HUDEP-2 (cell line): Measurements from ENCODE around the gene SMIM10.
"Not testable (repeated sequence)": the region's sequence is repeated elsewhere in the genome, so short reads cannot be mapped to it uniquely, and the experiment has no call there.

Experiments used
- DNase-seq, 76 experiments: peaks; one replicate each; lab custom pipeline; 2025; ENCODE audit not compliant: unreplicated experiment in 76 of 76; lab: John Stamatoyannopoulos, UW

Gene SMIM10

DNA sequence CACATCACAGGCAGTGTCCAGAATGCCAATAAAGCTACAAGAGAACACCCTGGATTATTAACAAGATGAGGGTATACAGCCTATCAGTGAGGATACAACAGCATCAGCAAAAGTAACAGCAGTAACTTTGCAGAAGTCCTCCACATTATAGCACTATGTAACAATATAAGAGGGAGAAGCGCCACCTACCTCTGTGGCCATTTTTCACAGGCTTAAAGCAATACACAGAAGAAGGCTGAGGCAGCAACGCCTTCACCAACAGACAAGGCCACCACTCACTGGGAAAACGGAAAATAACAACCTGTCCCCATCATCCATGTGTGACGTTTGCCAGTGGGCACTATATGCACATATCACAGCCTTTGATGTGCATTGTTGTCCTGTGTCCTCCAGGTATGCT is 19.0 kb downstream of the SMIM10 start:
- DNase-seq, result no peak

DNA sequence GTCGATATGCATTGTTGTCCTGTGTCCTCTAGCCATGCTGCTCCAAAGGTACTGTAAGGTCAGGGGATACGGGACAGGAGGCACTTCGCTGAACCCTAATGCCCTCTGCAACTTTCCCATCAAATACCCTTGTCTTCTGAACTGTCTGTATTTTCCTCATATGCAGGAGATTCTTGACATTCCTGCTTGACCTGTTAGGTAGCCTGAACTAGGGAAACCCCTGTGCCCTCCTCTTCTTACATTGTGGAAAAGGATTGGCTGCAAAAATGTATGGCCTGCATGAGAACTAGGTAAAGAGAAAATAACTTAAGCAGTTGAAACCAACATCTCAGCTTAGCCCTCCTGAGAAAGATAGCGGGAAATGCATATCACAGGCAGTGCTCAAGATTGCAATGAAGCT is 20.1 kb downstream of the SMIM10 start:
- no peak for DNase-seq

DNA sequence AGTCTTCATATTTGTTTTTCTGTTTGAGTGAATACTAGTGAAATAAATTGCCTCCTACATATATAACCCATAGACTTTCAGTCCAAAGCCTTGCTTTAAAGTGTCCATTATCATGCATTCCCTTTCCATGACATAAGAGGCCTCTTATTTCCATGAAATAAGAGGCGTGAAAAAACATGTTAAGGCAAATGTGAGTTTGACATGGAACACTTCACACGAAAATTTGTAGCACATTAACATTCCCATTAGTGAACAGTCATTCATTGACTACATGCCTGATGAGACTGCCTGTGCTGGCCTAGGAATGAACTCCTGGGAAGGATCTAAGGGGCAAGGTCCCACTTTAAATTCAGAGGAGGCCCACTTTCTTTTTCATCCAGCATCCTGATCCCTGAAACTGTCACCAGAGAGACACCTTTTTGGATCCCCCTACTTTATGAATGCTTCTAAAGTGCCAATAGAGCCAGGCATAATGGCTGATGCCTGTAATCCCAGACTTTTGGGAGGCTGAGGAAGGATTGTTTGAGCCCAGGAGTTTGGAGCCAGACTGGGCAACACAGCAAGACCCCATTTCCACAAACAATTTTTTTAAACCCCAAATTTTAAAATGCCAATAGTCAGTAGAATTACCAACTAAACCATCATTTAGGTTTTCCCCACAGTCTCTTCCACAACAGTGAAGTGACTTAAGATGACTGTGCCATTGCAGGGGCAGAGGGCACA is 24.9 kb downstream of the SMIM10 start:
- no peak for DNase-seq

DNA sequence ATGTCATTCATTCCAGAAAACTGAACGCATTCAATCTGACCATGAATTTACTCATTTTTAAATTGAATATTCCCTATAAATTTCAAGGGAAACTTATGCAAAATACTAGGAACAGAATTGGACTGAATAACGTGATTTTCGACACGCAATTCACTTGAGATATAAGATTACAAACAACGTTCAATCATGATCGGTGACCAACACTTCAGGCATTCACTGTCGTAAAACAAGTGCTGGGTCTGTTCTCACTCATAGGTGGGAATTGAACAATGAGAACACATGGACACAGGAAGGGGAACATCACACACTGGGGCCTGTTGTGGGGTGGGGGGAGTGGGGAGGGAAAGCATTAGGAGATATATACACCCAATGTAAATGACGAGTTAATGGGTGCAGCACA is 29.1 kb downstream of the SMIM10 start:
- DNase-seq, result not testable (repeated sequence)

- not testable (repeated sequence) for DNase-seq
Observed at GRCh38 chrX:135023791-135024190, 33.0 kb downstream of the SMIM10 start.

DNA sequence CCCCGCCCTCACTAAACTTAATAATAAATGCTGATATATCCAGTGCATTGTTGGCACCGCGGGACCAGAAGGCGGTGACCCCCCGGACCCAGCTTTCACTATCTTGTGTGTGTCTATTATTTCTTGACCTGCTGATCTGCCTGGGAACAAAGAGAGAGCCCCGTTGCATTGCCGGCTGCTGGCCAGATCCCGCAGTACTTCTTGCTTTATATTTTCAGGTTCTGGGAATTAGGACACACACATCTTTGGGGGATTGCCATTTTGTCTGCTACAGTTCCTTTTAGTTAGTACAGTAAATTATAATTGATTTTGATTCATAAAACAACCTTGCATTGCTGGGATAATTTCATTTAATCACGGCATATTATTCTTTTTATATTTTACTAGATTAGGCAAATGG is 33.7 kb downstream of the SMIM10 start:
- DNase-seq, result no peak

DNA sequence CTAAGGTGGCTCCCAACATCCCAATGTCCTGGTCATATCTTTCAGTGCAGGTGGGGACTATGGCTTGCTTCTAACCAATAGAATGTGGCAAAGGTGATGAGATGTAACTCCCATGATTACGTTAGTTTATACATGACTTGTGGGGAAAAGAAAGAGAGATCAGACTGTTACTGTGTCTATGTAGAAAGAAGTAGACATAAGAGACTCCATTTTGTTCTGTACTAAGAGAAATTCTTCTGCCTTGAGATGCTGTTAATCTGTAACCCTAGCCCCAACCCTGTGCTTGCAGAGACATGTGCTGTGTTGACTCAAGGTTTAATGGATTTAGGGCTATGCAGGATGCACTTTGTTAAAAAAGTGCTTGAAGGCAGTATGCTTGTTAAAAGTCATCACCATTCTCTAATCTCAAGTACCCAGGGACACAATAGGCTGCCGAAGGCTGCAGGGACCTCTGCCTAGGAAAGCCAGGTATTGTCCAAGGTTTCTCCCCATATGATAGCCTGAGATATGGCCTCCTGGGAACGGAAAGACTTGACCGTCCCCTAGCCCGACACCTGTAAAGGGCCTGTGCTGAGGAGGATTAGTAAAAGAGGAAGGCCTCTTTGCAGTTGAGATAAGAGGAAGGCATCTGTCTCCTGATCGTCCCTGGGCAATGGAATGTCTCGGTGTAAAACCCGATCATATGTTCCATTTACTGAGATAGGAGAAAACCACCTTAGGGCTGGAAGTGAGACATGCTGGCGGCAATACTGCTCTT is 39.6 kb downstream of the SMIM10 start:
- DNase-seq, result not testable (repeated sequence)

GRCh38 chrX:135041149-135042123 is 50.6 kb downstream of the SMIM10 start:
- DNase-seq, result not testable (repeated sequence)
